H4 (cell line): ENCODE measurements around the gene DIP2C. TPM values are rescaled to one million over a fixed set of nuclear protein-coding genes. Genes with fewer than 3 reads are reported as not detected.
A peak's percentile ranks its signal among the peaks of the same experiment; 100 is the strongest.
"Not testable (repeated sequence)": the region's sequence is repeated elsewhere in the genome, so short reads cannot be mapped to it uniquely, and the experiment has no call there.

Experiments used
- DNase-seq: peaks from one replicate; pipeline ENCODE4 v3.0.0-alpha.2; 2015; ENCODE audit warnings: low spot score
- total RNA-seq: library from RNA; depleted of rRNA; stranded (reverse); fragments of >200 nt; shearing (Covaris generic); gene quantifications from 2 replicates; pipeline ENCODE4 v1.2.3, GENCODE V29; 2014

The DIP2C gene
- total RNA-seq, 1 experiment from 2014 or later, result 2.3 TPM

GRCh38 chr10:451856-452255, 237.6 kb downstream of the DIP2C start:
- no peak for DNase-seq

GRCh38 chr10:451021-451471, 238.4 kb downstream of the DIP2C start:
- DNase-seq, result peak; percentile 23

GRCh38 chr10:450463-450862, 239.0 kb downstream of the DIP2C start:
- no peak for DNase-seq

- DNase-seq, result not testable (repeated sequence)
These were observed 240.1 kb downstream of the DIP2C start for GRCh38 chr10:449331-449730.

GRCh38 chr10:443459-443858, 246.0 kb downstream of the DIP2C start:
- DNase-seq, result no peak

- no peak for DNase-seq
These were observed 247.3 kb downstream of the DIP2C start for GRCh38 chr10:442209-442608.

- no peak for DNase-seq
These were observed 247.8 kb downstream of the DIP2C start for GRCh38 chr10:441659-442058.

- no peak for DNase-seq
These were observed 249.3 kb downstream of the DIP2C start for GRCh38 chr10:440127-440526.

- no peak for DNase-seq
These were observed 251.6 kb downstream of the DIP2C start for GRCh38 chr10:437698-438490.

GRCh38 chr10:436911-437665, 252.4 kb downstream of the DIP2C start:
- no peak for DNase-seq

GRCh38 chr10:436013-436697, 253.3 kb downstream of the DIP2C start:
- DNase-seq, result no peak

GRCh38 chr10:435397-435796, 254.1 kb downstream of the DIP2C start:
- DNase-seq, result no peak

- no peak for DNase-seq
These were observed 259.8 kb downstream of the DIP2C start for GRCh38 chr10:429696-430095.

GRCh38 chr10:427761-428519, 261.5 kb downstream of the DIP2C start:
- DNase-seq, result no peak

GRCh38 chr10:425365-425764, 264.1 kb downstream of the DIP2C start:
- not testable (repeated sequence) for DNase-seq

- not testable (repeated sequence) for DNase-seq
These were observed 264.7 kb downstream of the DIP2C start for GRCh38 chr10:424724-425123.

- no peak for DNase-seq
These were observed 266.3 kb downstream of the DIP2C start for GRCh38 chr10:423178-423577.

GRCh38 chr10:422675-423074, 266.8 kb downstream of the DIP2C start:
- no peak for DNase-seq

GRCh38 chr10:422241-422640, 267.2 kb downstream of the DIP2C start:
- DNase-seq, result no peak

- DNase-seq, result no peak
These were observed 268.3 kb downstream of the DIP2C start for GRCh38 chr10:421170-421569.
